ENCODE results near the gene YBEY.
A peak's percentile ranks its signal among the peaks of the same experiment; 100 is the strongest.

The YBEY gene

GRCh38 chr21:46324390-46325072 is 38.4 kb downstream of the YBEY start:
- DNase-seq (ENCODE audit: low spot score) = peak; percentile 96
- TF ChIP-seq CTCF (IDR thresholded peaks at IDR 0.05; ENCODE audit: borderline replicate concordance, control extremely low read depth, extremely low read depth, insufficient read depth, missing control alignments) = no peak
- in situ Hi-C loops (cut with MboI; ENCODE audit: low sequenced_read_pairs, unreplicated experiment) = no loop called here

- in situ Hi-C loops (cut with MboI; ENCODE audit: low sequenced_read_pairs, unreplicated experiment) = no loop called here
- peak; percentile 63 for DNase-seq (ENCODE audit: low spot score)
Measured at GRCh38 chr21:46325073-46325912, 39.2 kb downstream of the YBEY start.

GRCh38 chr21:46326110-46326703 is 40.1 kb downstream of the YBEY start:
- in situ Hi-C loops (cut with MboI; ENCODE audit: low sequenced_read_pairs, unreplicated experiment) = no loop called here
- peak; percentile 24 for DNase-seq (ENCODE audit: low spot score)
- TF ChIP-seq CTCF (IDR thresholded peaks at IDR 0.05; ENCODE audit: borderline replicate concordance, control extremely low read depth, extremely low read depth, insufficient read depth, missing control alignments) = no peak

More at GRCh38 chr21:46325073-46325912, 39.2 kb downstream of the YBEY start:
- TF ChIP-seq CTCF (IDR thresholded peaks at IDR 0.05; ENCODE audit: borderline replicate concordance, control extremely low read depth, extremely low read depth, insufficient read depth, missing control alignments) = peak; percentile 25

- DNase-seq (ENCODE audit: low spot score) = no peak
- in situ Hi-C loops (cut with MboI; ENCODE audit: low sequenced_read_pairs, unreplicated experiment) = no loop called here
- no peak for TF ChIP-seq CTCF (IDR thresholded peaks at IDR 0.05; ENCODE audit: borderline replicate concordance, control extremely low read depth, extremely low read depth, insufficient read depth, missing control alignments)
Measured at GRCh38 chr21:46327711-46328110, 41.6 kb downstream of the YBEY start.

GRCh38 chr21:46328151-46328550 is 42.0 kb downstream of the YBEY start:
- no peak for TF ChIP-seq CTCF (IDR thresholded peaks at IDR 0.05; ENCODE audit: borderline replicate concordance, control extremely low read depth, extremely low read depth, insufficient read depth, missing control alignments)
- in situ Hi-C loops (cut with MboI; ENCODE audit: low sequenced_read_pairs, unreplicated experiment) = no loop called here

GRCh38 chr21:46329796-46330195 is 43.7 kb downstream of the YBEY start:
- no peak for DNase-seq (ENCODE audit: low spot score)
- no peak for TF ChIP-seq CTCF (IDR thresholded peaks at IDR 0.05; ENCODE audit: borderline replicate concordance, control extremely low read depth, extremely low read depth, insufficient read depth, missing control alignments)
- in situ Hi-C loops (cut with MboI; ENCODE audit: low sequenced_read_pairs, unreplicated experiment) = no loop called here

More at GRCh38 chr21:46328151-46328550, 42.0 kb downstream of the YBEY start:
- DNase-seq (ENCODE audit: low spot score) = no peak

All from GM13976 (cell line).